HepG2 (cell line): ENCODE measurements around the gene CACNA1C. TPM values are rescaled to one million over a fixed set of nuclear protein-coding genes. Genes with fewer than 3 reads are reported as not detected.

Experiments used
- ATAC-seq: fragments of 200-7000 bp; cut with Tn5 transposase; 3 replicates; pipeline ENCODE4 v1.9.1; 2020; ENCODE audit warnings: mild to moderate bottlenecking, moderate library complexity
- BruUV-seq: library from RNA; stranded (reverse); fragments of 400-500 nt; replicated peaks from 2 replicates; lab custom pipeline; 2021; lab: Mats Ljungman, UMichigan
- CTCF ChIA-PET: fragments of 300-600 bp; formaldehyde crosslinking; extraction: SDS; loops from one replicate; lab custom pipeline; 2021; ENCODE audit warnings: low total read pairs, inconsistent platforms, low intra/inter-chr PET ratio; lab: Yijun Ruan, JAX
- POLR2A ChIA-PET: fragments of 350-600 bp; sonication (Branson Sonifier 250); formaldehyde crosslinking; loops from one replicate; lab custom pipeline; 2020; ENCODE audit warnings: antibody characterized with exemption, inconsistent platforms; lab: Yijun Ruan, JAX
- DNase-seq: peaks from one replicate; pipeline ENCODE4 v3.0.0-alpha.2; 2015; ENCODE audit warnings: low spot score
- FAIRE-seq: peaks from 3 replicates; lab custom pipeline; 2011; peaks lifted over from hg19 to GRCh38; lab: Jason Lieb, UNC
- H2AFZ ChIP-seq: one replicate; pipeline ENCODE4 v1.6.1; 2011; ENCODE audit warnings: low read length, inconsistent platforms
- H3K27ac ChIP-seq: fragments of 300-600 bp; 3 replicates; pipeline ENCODE4 v1.8.0; 2011; ENCODE audit warnings: mixed run types, mild to moderate bottlenecking, mixed read lengths, low read length, inconsistent platforms; ENCODE audit not compliant: insufficient read depth; ENCODE audit errors: extremely low read length
- H3K27me3 ChIP-seq, 2 experiments: fragments of 200-600 bp in 1 of 2; 2 replicates in 1 of 2; 3 replicates in 1 of 2; pipeline versions ENCODE4 v1.6.0 to v1.8.0; 2011; ENCODE audit warnings: low read length in 2 of 2, mild to moderate bottlenecking in 2 of 2, moderate library complexity in 2 of 2, inconsistent platforms in 1 of 2; ENCODE audit not compliant: insufficient read depth in 2 of 2, control insufficient read depth in 1 of 2
- H3K36me3 ChIP-seq, 2 experiments: fragments of 200-600 bp in 1 of 2; replicated peaks in 1 of 2; 2 replicates in 1 of 2; 3 replicates in 1 of 2; pipeline versions ENCODE4 v1.5.1 to v1.8.0; 2011; ENCODE audit warnings: low read length in 2 of 2, inconsistent platforms in 1 of 2; ENCODE audit not compliant: insufficient read depth in 2 of 2, control insufficient read depth in 1 of 2
- H3K4me1 ChIP-seq: 2 replicates; pipeline ENCODE4 v1.5.1; 2012; ENCODE audit warnings: low read length, inconsistent platforms; ENCODE audit not compliant: insufficient read depth
- H3K4me2 ChIP-seq: 2 replicates; pipeline ENCODE4 v1.6.0; 2011; ENCODE audit warnings: low read depth, low read length, inconsistent platforms
- H3K4me3 ChIP-seq, 3 experiments: fragments of 200-600 bp in 1 of 3; sonication (generic), shearing (Covaris generic) in 1 of 3; replicated peaks in 1 of 3; 2 replicates each; pipeline ENCODE4 v1.5.1; 2011 to 2016; ENCODE audit warnings: low read length in 3 of 3, inconsistent platforms in 2 of 3, low read depth in 2 of 3, mild to moderate bottlenecking in 2 of 3, control low read depth in 1 of 3, mixed read lengths in 1 of 3; ENCODE audit not compliant: insufficient read depth in 1 of 3
- H3K79me2 ChIP-seq: one replicate; pipeline ENCODE4 v1.6.1; 2011; ENCODE audit warnings: low read length, inconsistent platforms; ENCODE audit not compliant: insufficient read depth
- H3K9ac ChIP-seq: 2 replicates; pipeline ENCODE4 v1.6.0; 2011; ENCODE audit warnings: mild to moderate bottlenecking, low read depth, low read length, inconsistent platforms; ENCODE audit not compliant: insufficient read depth
- H3K9me3 ChIP-seq: 2 replicates; pipeline ENCODE4 v1.5.1; 2012; ENCODE audit warnings: mild to moderate bottlenecking, low read length
- H4K20me1 ChIP-seq: 2 replicates; pipeline ENCODE4 v1.6.0; 2011; ENCODE audit warnings: inconsistent platforms, mild to moderate bottlenecking, low read length, moderate library complexity; ENCODE audit not compliant: insufficient read depth
- E2F5 ChIP-seq: sonication (generic); formaldehyde crosslinking; conservative IDR thresholded peaks from 2 replicates; pipeline ENCODE4 v1.4.0; 2020; ENCODE audit warnings: missing genetic modification reagents
- FLYWCH1 ChIP-seq: sonication (generic); formaldehyde crosslinking; IDR thresholded peaks from 2 replicates; pipeline ENCODE4 v1.8.1; 2023; ENCODE audit warnings: mild to moderate bottlenecking, missing genetic modification reagents
- HOXA3 ChIP-seq: sonication (generic); formaldehyde crosslinking; IDR thresholded peaks from 2 replicates; pipeline ENCODE4 v1.5.0; 2020; ENCODE audit warnings: missing genetic modification reagents
- MIER3 ChIP-seq: IDR thresholded peaks from 2 replicates; pipeline ENCODE4 v1.6.1; 2016; ENCODE audit warnings: missing compliant biosample characterization, borderline replicate concordance
- PRPF4 ChIP-seq: fragments of 200-400 bp; formaldehyde crosslinking; IDR thresholded peaks from 2 replicates; pipeline ENCODE4 v1.6.1; 2016; ENCODE audit warnings: low read length, low read depth; ENCODE audit not compliant: poor library complexity, severe bottlenecking
- SIN3A ChIP-seq: IDR thresholded peaks from 2 replicates; pipeline ENCODE4 v1.6.1; 2011; ENCODE audit warnings: low read depth, mild to moderate bottlenecking, control low read depth, low read length, borderline replicate concordance
- SMARCC2 ChIP-seq: fragments of 450-650 bp; IDR thresholded peaks from 2 replicates; pipeline ENCODE4 v1.6.1; 2017; ENCODE audit warnings: antibody characterized with exemption, mild to moderate bottlenecking
- SRY ChIP-seq: sonication (generic); formaldehyde crosslinking; IDR thresholded peaks from 2 replicates; pipeline ENCODE4 v1.8.0; 2022; ENCODE audit warnings: mild to moderate bottlenecking, missing genetic modification reagents
- STAT5B ChIP-seq: sonication (generic); formaldehyde crosslinking; IDR thresholded peaks from 2 replicates; pipeline ENCODE4 v1.4.0; 2020; ENCODE audit warnings: missing genetic modification reagents
- SUZ12 ChIP-seq: fragments of 150-350 bp; IDR thresholded peaks from 2 replicates; pipeline ENCODE4 v1.6.1; 2014; ENCODE audit warnings: low read depth, low read length
- ZNF253 ChIP-seq: sonication (generic); formaldehyde crosslinking; IDR thresholded peaks from 2 replicates; pipeline ENCODE4 v1.8.0; 2022; ENCODE audit warnings: mild to moderate bottlenecking, missing genetic modification reagents, borderline replicate concordance
- ZNF501 ChIP-seq: sonication (generic); formaldehyde crosslinking; IDR thresholded peaks from 2 replicates; pipeline ENCODE4 v1.5.1; 2020; ENCODE audit warnings: mild to moderate bottlenecking, moderate library complexity, missing genetic modification reagents
- ZNF556 ChIP-seq: sonication (generic); formaldehyde crosslinking; IDR thresholded peaks from 2 replicates; pipeline ENCODE4 v1.4.0; 2020; ENCODE audit warnings: mild to moderate bottlenecking, missing genetic modification reagents, borderline replicate concordance
- ZNF569 ChIP-seq: sonication (generic); formaldehyde crosslinking; IDR thresholded peaks from 2 replicates; pipeline ENCODE4 v1.5.0; 2020; ENCODE audit warnings: mild to moderate bottlenecking, missing genetic modification reagents, moderate library complexity, borderline replicate concordance
- ZNF646 ChIP-seq: sonication (generic); formaldehyde crosslinking; IDR thresholded peaks from 2 replicates; pipeline ENCODE4 v1.9.0; 2021; ENCODE audit warnings: mild to moderate bottlenecking, missing genetic modification reagents
- ZNF720 ChIP-seq: sonication (generic); formaldehyde crosslinking; IDR thresholded peaks from 2 replicates; pipeline ENCODE4 v1.4.0; 2020; ENCODE audit warnings: missing genetic modification reagents
- WGBS: methylation state at CpG from one replicate; pipeline ENCODE4 v1.1.6; 2017; ENCODE audit warnings: low lambda C conversion rate; 5-methylcytosine and 5-hydroxymethylcytosine counted together
- in situ Hi-C: cut with HindIII; loops from 2 replicates; pipeline ENCODE4 v1.10.0; 2017; ENCODE audit warnings: low pct_unique_long_range_greater_than_20kb; ENCODE audit not compliant: extremely low pct_ligation_motif_present
- intact Hi-C: fragments of 100-400 bp; cut with micrococcal nuclease; formaldehyde crosslinking; loops from one replicate; pipeline ENCODE4 v1.10.0; 2022; ENCODE audit not compliant: unreplicated experiment
- polyA plus RNA-seq, 8 experiments: library from polyadenylated mRNA; depleted of rRNA in 3 of 8; stranded (reverse) in 7 of 8; unstranded in 1 of 8; fragments of >200 nt; fragmentation: Illumina TruSeq in 4 of 8; extraction: Trizol in 4 of 8; gene quantifications; 2 replicates each; pipeline versions ENCODE4 v1.2.1 to v1.2.3, GENCODE V29; 2011 to 2016; ENCODE audit warnings: low read depth in 4 of 8, missing spikeins in 1 of 8, mixed read lengths in 1 of 8; ENCODE audit not compliant: insufficient read depth in 1 of 8
- total RNA-seq, 5 experiments: library from RNA; depleted of rRNA; stranded (reverse); fragments of >200 nt; fragmentation: Illumina TruSeq; extraction: Trizol; gene quantifications; 2 replicates each; pipeline ENCODE4 v1.2.3, GENCODE V29; 2016; ENCODE audit warnings: low read depth in 1 of 5

The CACNA1C gene
- total and polyA plus RNA-seq, 2 of the 13 experiments (the other 11 are each of a cell fraction or from before 2014, with no cell fraction given), result not detected

GRCh38 chr12:2501464-2502191 lies 448.8 kb downstream of the CACNA1C start:
- Histone ChIP-seq H3K4me1 (no peaks in the 10 kb centered on the region), H3K9me3 (no peaks in the 10 kb centered on the region), H3K79me2 (no peaks in the 10 kb centered on the region), H3K4me2 (no peak overlapping the region), H3K27me3 (peaks cover 8 to 63% of the 10 kb centered on the region in 2 experiments; a peak in 4 of 5 replicates), H3K4me3 (no peak overlapping the region), H2AFZ (no peak overlapping the region), H3K9ac (no peak overlapping the region), H3K27ac (no peak overlapping the region), H4K20me1 (no peaks in the 10 kb centered on the region), H3K36me3 (no peaks in the 10 kb centered on the region)
- intact Hi-C loops (no loop called here), in situ Hi-C loops (no loop called here)
- DNase-seq (no peak), FAIRE-seq (no peak), ATAC-seq (no peak)
- BruUV-seq, result no TSS peak
- WGBS, result 17% methylated on average over 13 of the region's 14 CpGs
- ChIA-PET CTCF (no interaction called here), POLR2A (no interaction called here)
- TF ChIP-seq ZNF501 (CRISPR knock-in tag), result no peak
- no peak for TF ChIP-seq FLYWCH1 (CRISPR knock-in tag)
- TF ChIP-seq ZNF720 (CRISPR knock-in tag), result no peak
- no peak for TF ChIP-seq MIER3
- no peak for TF ChIP-seq HOXA3 (CRISPR knock-in tag)
- no peak for TF ChIP-seq SIN3A
- TF ChIP-seq ZNF646 (CRISPR knock-in tag), result no peak
- TF ChIP-seq SUZ12, result no peak
- no peak for TF ChIP-seq ZNF556 (CRISPR knock-in tag)
- no peak for TF ChIP-seq SRY (CRISPR knock-in tag)
- no peak for TF ChIP-seq E2F5 (CRISPR knock-in tag)
- TF ChIP-seq STAT5B (CRISPR knock-in tag), result no peak
- no peak for TF ChIP-seq ZNF253 (CRISPR knock-in tag)
- no peak for TF ChIP-seq PRPF4
- TF ChIP-seq SMARCC2, result no peak
- no peak for TF ChIP-seq ZNF569 (CRISPR knock-in tag)
